Mucosa of gallbladder (tissue), 1 donor: Measurements from ENCODE around the gene STX10. TPM values are rescaled to one million over a fixed set of nuclear protein-coding genes. Genes with fewer than 3 reads are reported as not detected.
"Not testable (repeated sequence)": the region's sequence is repeated elsewhere in the genome, so short reads cannot be mapped to it uniquely, and the experiment has no call there.

Experiments
- DNase-seq: peaks from one replicate; pipeline ENCODE4 v3.0.0-alpha.2; 2020; ENCODE audit warnings: low spot score
- total RNA-seq: library from RNA; stranded (reverse); gene quantifications from one replicate; pipeline ENCODE4 v1.2.1, GENCODE V29; 2021
- donor health status: DM: no; HTN: no; CAD: no.

Gene STX10
- total RNA-seq, 1 donor from 2014 or later = 57.7 TPM

DNA sequence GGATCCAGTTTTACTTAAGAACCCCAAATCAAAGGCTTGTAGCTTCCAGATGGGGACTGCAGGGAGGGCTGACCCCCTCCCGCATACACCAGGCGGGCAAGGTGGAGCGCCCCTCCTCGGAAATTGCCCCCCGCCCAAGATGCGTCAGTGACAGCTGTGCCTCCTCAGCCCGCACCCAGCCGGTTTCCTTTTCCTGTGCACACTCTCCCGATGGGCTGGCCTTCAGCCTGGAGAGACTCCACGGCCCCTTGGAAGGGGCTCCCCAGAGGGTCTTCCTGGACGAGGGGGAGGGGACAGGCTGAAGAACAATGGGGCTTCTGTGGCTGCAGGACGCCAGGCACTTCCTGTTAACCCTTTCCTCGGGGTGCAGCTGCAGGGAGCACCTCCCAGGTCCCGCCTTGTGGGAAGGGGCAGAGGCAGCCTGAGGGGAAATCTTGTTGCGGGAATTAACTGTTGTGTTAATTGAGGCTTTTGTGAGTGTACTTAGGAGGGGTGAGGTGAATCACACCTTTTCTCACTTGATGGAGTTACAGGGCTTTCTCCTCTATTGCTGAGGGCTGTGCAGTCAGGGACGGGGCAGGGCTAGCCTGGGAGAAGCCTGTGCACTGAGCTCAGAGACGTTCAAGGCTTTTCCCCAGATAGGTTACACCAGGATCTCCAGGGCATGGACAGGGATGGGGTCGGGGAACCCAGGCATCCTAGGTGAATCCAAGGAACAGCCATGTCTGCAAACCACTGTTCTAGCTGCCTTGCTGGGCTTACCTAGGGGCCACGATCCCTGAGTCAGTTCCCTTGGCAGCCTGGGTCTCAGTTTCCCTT is 14.4 kb upstream of the STX10 start:
- DNase-seq = no peak

DNA sequence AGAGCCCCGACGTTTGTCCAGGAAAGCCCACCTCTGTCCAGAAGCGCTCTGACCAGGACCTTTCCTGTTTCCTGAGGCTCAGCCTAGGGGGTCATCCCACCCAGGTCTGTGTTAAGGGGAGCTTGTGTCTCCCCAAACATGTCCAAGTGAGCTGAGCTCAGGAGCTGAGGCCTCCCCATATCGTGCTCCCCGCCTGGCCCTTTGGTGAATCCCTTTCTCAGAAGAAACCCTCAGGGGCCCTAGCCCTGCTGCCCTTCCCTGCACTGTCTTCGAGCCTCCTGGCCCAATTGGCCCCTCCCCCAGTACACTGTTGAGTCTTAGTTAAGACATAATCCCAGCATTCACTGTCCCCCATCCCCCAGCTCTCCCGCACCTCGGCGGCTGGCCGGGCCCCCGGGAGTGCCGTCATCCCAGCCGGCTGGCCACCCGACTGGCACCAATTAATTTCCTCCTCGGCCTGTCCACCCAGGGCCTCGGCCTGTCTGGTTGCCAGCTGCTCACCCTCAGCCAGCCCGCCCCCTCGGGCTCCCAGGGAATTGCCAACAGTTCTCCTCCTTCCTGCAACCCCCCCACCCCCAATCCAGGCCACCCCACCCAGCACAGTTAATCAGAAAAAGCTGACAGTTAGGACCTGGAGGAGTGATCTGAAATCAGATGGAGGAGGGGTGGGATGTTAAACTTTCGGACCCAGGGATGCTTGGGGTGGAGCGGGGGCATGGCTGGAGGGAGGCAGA is 13.6 kb upstream of the STX10 start:
- DNase-seq = peak; percentile 61

DNA sequence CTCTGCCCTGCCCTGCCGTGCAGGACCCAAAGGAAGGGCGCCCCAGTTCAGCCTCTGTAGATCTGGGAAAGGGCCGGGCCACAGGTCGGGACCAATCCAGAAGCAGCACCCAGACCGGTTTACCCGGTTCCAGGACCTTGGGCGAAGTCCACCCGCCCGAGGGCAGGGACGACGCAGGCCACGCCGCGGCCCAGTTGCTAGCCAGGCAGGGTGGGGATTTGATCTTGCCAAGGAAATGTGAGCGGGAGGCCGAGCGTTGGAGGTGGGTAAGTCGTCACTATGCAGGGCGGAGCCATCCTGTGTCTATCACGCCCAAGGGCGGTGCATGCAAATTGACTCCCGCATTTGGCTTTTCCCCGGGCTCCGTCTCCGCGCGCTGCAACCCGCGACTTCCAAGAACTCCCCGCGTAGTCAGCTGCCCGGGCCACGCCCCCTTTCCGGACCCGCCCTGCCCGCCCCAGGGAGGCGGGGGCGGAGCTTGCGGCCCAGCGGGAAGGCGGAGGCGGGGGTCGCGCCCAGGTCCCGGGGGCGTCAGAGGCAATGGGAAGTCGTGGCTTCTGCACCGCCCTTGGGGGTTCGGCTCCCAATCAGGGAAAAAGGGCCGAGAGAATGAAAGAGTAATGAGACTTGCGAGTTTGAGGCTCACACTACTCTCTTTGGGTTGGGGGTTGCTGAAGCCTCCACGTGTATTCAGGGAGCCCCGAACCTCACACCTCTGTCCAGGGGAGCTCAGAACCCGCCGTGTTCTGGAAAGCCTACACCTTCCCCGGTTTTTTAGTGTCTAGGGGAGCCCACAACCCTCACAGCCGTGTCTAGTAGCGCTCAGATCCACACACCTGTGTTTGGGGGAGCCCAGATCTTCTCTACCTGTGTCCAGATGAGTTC is 12.8 kb upstream of the STX10 start:
- peak; percentile 98 for DNase-seq

DNA sequence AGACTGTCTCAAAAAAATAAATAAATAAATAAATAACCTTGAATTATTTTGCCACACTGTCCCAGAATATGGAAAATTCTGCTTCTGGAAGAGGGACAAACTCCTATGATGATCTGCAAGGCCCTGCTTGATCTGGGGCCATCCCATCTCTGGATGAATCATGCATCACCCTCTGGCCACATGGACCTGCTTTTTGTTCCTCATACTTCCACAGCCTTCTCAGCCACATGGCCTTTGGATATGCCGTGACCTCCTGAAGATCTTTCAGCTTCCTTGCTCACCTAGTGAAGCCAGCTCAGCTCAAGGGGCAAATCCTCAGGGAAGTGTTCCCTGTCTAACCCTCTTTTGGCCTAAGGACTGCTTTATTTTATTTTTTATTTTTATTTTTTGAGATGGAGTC is 10.4 kb upstream of the STX10 start:
- DNase-seq = peak; percentile 44

DNA sequence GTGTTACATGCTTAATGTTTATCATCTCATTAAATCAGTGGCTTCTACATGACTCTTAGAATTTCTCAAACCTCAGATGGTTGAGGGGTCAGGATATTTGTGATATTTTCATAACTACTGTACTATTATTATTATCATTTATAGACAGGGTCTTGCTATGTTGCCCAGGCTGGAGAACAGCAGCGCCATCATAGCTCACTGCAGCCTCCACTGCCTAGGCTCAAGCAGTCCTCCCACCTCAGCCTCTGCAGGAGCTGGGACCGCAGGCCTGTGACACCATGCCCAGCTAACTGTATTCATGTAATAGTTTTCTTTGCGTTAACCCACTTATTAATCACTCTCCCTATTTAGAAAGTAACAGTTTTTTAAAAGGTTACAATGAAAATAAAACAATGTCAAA is 9.5 kb upstream of the STX10 start:
- DNase-seq = no peak

DNA sequence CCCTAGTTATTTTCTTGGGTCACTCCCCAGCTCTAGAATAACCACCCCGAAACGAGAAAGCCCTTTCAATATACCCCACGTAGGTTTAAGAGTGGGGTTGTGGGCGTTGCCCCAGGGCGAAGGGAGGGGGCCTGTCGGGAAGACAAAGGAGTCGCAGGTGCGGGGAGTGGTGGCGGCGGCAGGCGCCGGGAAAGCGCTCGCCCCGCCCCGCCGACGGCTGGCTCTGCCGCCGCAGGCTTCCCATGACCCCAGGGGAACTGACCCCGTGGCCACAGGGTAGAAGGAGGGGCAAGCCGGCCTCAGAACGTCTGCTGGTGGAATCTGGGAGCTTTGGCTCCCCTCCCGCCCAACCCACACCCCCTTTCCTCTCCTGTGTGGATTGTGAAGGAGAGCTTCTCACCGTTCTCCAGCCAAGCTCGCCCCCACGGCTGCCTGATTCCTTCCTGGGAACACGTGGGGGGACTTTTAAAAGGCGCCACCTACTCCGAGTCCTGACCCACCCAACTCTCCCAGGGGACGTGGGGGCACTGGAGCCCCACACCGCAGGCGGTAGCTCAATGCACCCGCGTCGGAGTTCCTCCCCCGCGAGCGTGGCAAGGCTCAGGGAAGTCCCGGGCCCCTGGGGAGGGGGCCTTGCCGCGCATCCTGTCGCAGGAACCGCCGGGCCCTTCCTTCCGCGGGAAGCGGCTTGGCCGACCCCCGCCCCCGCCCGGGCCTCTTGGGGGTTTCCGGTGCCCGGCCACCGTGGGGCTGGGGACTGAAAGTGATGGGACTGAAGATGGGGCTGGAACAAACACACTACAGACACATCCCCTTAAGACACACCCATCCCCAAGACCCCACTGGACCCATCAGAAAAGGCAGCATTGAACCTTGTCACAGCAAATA is 5.5 kb upstream of the STX10 start:
- DNase-seq = peak; percentile 70

DNA sequence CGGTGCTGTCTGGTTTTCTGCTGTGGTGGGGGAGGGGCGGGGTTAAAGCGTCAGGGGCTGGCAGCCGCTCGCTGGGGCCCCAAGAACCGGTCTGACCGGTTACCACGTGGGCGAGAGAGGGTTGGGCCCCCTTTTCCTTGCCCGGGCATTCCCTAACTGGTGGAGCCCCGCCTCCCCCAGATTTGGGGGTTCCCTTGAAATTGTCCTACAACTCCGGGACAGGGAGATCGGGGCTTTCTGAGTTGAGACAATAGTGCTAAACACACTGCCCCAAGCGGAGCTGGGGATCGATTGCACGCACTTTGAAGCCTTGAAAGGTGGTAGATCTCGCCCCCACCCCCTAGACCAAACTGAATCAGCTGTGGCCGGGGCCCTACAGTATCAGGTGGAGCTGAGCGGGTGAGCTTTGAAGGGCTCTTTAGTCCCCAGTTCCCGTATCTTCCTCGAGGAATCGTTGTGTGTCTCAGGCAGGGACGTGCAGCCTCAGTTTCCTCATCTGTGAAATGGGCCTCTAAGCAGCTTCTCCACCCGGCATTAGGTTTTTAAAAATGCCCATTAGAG is 4.8 kb upstream of the STX10 start:
- peak; percentile 89 for DNase-seq

DNA sequence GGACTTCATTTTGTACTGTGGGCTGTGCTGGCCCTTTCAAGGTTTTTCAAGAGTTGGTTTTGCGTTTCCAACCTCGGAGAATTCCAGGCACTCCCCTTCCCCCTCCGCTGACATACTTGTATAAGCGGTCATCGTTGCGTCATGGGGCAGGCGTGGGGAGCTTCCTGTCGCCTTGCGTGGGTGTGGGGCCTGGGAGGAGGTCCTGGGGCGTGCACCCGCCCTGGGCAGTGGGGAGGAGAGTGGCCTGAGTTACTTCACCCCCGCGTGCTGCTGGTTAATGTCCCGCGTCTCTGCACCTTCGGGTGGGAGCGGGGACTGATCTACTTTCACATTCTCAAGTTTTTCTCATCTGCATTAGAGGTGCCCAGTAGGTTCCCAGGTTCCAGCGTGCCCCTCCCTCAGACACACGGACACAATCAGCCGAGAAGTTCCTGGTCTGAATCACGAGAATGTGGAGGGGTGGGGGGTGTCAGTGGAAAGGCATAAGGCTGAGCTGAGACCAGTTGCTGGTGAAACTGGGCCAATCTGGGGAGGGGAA is 4.1 kb upstream of the STX10 start:
- DNase-seq = peak; percentile 89

DNA sequence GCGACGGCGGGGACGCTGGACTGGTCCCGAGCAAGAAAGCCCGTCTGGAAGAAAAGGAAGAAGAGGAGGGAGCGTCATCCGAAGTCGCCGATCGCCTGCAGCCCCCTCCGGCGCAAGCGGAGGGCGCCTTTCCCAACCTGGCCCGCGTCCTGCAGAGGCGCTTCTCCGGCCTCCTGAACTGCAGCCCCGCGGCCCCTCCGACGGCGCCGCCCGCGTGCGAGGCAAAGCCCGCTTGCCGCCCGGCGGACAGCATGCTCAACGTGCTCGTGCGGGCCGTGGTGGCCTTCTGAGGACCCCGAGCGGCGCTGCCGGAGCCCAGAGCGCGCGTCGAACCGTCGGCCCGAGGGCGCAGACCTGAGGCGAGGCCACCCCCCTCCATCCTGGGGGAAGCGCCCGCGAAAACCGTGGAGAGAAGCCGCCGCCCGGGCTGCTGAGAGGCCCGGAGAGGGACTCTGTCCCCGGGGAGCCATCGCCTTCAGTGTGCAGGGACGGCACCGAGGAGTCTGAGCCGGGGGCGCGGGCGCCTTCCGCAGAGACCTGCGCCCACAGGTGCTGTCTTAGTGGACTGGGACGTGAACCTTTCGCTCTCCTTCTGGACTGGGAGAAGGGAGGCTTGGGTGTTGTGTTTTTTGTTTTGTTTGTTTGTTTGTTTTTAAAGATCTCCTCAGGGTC is 3.5 kb upstream of the STX10 start:
- no peak for DNase-seq

DNA sequence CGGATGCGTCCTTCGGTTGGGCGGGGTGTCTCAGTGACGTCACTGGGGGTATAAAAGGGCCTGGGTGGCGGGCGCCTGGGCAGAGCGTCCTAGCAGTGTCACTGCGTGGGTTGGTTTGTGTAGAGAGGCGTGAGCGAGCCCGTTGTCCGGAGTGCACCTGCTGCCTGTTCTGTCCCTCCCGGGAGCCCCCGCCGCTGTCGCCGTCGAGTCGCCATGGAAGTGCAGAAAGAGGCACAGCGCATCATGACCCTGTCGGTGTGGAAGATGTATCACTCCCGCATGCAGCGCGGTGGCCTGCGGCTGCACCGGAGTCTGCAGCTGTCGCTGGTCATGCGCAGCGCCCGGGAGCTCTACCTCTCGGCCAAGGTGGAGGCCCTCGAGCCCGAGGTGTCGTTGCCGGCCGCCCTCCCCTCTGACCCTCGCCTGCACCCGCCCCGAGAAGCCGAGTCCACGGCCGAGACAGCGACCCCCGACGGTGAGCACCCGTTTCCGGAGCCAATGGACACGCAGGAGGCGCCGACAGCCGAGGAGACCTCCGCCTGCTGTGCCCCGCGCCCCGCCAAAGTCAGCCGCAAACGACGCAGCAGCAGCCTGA is 2.9 kb upstream of the STX10 start:
- peak; percentile 98 for DNase-seq

DNA sequence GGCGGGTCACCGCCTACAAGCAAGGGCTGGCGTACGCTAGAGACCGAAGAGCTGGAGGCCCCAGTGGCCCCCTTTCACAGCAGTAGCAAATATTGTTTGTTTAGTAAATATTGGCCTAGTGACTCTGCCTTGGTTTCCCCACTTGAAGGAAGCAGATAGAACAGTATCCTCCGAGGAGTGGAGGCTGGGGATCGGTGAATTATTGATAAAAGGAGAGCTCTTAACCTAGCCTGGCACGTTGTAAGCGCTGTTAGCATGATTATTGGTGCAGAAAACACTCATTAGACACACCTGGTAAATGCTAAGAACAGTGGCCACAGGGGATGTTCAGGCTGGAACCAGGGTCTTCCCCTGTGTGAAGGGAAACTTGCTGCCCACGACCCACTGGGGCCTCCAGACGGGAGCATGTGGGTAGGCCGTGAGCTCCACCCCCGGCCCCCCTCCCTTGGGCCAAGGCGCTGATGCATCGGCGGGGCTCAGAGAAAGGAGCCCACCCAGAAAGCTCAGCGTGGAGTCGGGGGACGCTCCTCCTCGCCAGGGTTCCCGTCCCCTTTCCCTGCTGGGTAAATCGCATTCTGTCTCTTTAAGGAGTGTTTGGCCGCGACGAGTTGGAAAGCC is 2.3 kb upstream of the STX10 start:
- no peak for DNase-seq

DNA sequence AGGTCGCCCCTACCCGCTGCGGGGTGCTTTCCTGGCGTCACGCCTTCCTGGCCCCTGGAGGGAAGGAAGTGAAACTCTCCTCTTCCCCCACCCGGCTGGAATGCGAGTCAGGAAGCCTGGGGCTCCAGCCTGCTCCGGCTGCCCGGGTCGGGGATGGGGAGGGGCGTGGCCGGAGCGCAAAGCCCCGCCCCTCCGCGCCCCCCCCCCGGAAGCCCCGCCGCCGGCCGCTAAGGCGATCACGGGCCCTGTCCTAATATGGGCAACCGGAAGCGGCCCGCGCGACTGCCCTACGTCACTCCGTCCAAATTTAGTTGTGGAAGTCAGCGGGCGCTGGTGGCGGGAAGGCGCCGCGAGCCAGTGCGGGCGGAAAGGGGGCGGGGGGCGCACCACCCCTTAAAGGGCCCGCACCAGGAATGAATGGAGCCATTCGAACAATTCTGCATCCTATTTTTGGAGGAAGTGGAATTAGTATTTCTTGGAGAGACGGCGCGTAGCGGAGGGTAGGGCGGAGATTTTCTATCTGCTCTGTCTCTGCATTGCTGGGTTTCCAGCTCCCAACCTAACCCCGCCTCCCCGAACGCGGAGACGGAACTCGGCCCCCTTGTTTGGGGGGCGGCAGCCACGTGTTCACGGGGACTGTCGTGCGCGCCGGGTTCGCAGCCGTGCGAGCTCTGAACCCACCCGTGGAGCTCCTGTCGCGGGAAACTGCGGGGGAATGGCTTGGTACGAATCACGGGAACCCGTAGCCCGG is 1.6 kb upstream of the STX10 start:
- DNase-seq = peak; percentile 99

DNA sequence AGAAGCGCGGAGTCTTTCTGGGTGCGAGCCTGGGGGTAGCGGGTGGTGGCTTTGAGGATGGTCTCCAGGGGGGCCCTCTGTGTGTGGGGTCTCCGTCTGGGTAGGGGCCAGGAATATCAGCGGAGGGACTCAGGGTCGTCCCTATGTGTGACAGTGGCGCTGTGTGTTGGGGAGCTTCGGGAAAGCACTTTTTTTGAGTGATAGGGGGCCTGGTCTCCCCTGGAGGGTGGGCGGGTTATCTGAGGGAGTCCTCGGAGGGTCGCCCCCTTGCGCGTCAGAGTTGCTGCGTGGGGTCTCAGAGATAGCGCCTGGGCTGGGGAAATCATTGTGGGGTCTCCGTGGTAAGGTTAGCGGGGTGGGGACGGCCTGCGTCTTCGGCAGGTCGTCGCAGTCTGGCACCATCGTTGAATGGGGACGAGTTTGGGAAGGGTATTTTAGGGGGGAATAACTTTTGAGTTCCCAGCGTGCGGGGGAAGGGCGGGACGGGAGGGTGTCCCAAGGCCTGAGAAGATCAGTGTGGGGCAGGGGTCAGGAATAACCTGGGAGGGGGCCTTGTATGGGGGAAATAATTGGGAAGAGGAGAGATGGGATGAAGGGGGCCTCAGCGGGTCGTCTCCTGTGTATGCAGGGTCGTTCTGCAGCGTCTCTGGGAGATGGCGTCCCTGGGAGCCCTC is 893 bp upstream of the STX10 start:
- peak; percentile 38 for DNase-seq

DNA sequence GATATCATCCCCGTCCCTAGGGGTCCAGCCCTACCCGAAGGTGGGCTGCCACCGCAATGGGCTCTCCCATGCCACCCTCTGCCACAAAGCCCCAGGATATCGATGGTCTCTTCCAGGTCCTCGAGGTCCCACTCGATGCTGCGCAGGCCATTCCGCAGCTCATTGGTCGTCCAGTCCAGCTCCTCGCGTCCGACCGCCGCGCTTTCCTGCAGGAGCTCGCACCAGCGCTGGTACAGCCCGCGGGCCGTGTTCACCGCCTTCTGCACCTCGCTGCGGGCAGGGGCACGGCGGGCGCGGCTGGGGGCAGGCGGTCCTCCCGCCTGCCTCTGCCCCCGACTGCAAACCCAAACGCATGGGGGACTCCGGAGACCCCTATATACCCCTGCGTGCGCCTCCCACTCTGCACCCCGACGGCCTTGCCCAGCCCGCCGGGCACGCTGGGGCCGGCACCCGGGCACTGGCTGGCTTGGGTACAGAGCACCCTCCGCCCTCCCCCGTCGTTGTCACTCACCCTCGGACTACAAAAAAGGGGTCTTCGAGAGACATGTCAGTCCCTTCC is 468 bp downstream of the STX10 start:
- peak; percentile 35 for DNase-seq

DNA sequence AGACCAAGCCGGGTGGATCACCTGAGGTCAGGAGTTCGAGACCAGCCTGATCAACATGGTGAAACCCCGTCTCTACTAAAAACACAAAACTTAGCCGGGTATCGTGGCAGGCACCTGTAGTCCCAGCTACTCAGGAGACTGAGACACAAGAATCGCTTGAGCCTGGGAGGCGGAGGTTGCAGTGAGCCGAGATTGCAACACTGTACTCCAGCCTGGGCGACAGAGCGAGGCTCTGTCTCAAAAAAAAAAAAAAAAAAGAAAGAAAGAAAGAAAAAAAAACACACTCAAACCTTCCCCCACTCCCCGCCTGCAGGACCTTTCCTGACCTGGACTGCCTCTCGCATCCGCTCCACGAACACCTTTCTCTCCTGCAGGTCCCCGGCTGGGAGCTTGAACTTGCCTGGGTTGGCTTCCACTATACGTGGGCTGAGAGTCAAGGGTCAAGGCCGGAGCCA is 975 bp downstream of the STX10 start:
- DNase-seq = not testable (repeated sequence)

DNA sequence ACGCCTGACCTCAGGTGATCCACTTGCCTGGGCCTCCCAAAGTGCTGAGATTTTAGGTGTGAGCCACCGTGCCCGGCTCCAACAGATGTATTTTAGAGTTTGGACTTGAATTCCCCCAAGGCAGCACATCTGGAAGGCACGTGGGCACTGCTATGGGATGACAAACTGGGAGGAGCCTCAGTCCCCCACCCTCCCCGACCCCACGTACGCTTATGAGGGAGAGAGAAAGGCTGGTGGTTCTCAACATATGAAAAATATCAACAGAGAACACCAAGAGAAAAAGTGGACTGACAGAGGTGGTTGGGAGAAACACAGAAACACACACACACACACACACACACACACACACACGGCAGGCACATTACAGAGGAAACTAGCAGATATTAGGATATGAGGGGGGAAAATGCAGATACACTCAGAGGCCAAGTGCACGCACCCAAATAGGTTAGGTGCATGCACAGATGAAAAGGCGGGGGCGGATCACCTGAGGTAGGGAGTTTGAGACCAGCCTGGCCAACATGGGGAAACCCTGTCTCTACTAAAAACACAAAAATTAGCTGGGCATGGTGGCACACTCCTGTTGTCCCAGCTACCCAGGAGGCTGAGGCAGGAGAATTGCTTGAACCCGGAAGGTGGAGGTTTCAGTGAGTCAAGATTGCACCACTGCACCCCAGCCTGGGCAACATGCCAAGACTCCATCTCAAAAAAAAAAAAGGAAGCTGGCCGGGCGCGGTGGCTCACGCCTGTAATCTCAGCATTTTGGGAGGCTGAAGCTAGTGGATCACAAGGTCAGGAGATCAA is 3.2 kb downstream of the STX10 start:
- no peak for DNase-seq
